Stimulated activated CD4-positive, alpha-beta T cell treated with anti-CD3 and anti-CD28 coated beads, Interleukin-4, amount 100 ng/mL, for 4 hours (primary cell): ENCODE data around the gene KDM2B.
A peak's percentile ranks its signal among the peaks of the same experiment; 100 is the strongest.

Experiments used
- DNase-seq, 2 experiments: peaks; one replicate each; pipeline ENCODE4 v3.0.0-alpha.2; 2020

Gene KDM2B

GRCh38 chr12:121453629-121454028, 127.2 kb downstream of the KDM2B start:
- DNase-seq: no peak

- no peak for DNase-seq
Observed at GRCh38 chr12:121452985-121453360, 127.8 kb downstream of the KDM2B start.

GRCh38 chr12:121452340-121452984, 128.4 kb downstream of the KDM2B start:
- no peak for DNase-seq

DNA sequence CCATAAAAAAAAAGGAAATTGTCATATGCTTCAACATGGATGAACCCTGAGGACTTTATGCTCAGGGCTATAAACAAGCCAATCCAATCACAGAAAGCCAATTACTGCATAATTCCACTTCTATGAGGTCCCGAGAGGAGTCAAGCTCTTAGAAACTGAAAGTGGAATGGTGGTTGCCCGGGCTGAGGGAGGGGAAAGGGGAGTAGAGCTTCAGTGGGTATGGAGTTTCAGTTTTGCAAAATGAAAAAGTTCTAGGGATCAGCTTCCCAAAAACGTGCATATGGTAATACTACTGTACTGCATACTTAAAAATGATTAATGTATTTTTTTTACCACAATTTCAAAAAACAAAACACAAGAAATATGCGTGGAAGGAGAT, 128.9 kb downstream of the KDM2B start:
- DNase-seq: no peak

- no peak for DNase-seq
Observed at GRCh38 chr12:121448771-121449315, 132.0 kb downstream of the KDM2B start.

DNA sequence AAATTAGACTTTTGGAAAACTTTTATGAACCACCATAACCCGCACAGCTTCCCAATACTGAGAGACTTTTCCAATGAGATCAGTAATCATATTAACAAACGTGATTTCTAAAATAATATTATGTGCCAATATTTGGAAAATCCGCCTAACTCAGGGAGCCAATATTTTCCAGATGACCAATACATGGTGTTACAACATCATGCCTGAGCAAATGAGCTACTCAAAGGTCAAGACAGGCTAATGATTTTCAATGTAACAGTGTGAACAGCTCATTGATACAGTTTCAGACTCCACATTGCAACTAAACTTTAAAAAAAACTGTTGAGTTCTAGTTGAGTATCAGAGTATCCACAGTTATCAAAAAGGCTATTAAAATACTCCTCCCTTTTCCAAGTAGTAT, 134.1 kb downstream of the KDM2B start:
- no peak for DNase-seq

- DNase-seq: no peak
Observed at GRCh38 chr12:121444842-121445202, 136.0 kb downstream of the KDM2B start.

DNA sequence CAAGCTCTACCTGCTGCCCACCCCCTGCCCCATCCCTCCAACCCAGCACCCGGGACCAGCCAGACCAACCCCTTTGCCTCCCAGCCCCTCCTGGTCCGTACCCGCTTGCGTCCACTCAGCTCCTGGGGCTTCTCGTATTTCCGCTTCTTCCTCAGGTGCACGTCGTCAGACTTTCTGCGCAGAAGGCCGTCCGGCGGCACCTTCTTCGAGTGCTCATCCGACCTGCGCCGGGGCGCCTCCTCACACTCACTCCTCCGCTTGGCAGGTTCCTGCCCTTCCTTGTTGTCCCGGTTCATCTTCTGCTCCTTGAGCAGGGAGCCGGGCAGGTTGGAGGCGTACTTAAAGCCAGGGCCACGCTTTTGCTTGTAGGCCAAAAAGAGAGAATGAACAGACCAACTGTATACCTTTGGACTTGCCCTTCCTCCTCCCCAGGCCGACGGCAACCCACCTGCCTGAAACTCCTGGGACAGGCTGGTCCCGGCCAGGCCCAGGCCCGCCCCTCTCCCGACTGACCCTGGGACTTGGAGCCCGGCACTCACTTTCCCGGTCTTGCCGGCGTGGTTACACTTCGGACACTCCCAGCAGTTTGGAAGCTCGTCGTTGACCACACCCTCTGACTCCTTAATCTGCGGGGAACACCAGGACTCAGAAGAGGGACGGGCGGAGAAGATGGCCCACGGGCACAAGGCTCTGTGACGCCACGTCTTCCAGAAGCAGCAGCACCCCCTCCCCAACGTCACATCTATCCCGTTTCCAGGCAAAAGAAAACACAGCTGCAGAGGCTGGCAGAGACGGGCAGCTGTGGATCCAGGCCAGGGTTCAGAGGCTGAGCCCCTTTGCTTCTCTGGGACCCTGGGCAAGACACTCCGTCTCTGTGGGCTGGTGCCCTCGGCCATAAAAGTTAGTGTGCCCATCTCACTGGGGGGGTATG, 136.6 kb downstream of the KDM2B start:
- DNase-seq: no peak

GRCh38 chr12:121443193-121443870, 137.5 kb downstream of the KDM2B start:
- peak; percentile 51 to 74 for DNase-seq

GRCh38 chr12:121442028-121442948, 138.5 kb downstream of the KDM2B start:
- DNase-seq: no peak

- no peak for DNase-seq
Observed at GRCh38 chr12:121441555-121441954, 139.3 kb downstream of the KDM2B start.

DNA sequence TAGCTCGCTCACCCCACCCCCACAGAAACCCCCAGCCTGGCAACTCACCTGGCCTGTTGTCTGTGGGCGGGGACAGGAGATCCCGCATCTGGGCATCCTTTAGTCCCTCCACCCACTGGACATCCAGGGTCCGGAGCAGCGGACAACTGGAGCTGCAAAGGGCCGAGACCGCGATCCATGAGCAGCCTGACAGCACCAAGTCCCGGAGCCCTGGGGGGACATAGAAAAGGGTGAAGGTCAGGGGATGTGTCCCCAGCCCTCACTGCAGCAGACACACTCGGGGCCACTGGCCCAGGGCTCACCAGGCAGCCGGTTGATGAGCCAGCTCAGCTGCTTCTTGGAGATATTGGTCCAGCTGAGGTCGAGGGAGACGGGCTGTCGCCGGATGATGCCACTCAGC, 140.1 kb downstream of the KDM2B start:
- DNase-seq: no peak

DNA sequence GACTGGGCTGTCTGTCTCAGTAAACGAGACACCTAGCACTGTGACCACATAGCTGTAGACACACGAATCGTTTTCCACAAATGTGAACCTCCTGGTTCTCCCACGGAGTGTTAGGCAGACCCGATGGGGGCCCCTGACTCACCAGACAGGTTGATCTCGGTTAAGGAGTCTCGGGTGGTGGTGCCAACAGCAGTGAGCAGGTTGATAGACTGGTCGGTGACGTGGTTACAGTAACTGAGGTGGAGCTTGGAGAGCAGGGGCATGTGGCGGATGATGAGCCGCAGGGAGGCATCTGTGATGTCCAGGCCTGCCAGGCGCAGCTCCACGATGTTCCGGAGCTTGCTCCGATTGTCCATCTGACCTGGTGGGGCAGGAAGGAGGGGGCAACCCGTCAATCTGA, 141.1 kb downstream of the KDM2B start:
- DNase-seq: no peak

DNA sequence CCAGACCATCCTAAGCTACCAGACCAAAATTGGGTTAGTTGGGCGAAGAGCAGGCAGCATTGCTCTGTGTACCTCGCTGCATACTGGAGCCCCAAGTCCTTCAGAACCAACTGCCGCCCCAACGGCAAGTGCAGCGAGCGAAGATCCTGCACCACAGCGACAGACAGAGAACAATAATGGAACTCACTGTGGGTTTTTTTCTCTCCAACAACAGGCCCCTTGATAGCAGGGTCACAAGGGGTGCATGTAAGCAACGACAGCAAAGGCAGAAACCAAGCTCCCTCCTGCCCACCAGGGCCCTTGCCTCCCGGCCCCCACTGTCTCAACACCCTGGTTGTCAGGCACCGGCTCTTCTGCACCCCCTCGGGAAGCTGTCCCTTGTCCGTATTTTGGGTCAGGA, 141.9 kb downstream of the KDM2B start:
- DNase-seq: no peak

DNA sequence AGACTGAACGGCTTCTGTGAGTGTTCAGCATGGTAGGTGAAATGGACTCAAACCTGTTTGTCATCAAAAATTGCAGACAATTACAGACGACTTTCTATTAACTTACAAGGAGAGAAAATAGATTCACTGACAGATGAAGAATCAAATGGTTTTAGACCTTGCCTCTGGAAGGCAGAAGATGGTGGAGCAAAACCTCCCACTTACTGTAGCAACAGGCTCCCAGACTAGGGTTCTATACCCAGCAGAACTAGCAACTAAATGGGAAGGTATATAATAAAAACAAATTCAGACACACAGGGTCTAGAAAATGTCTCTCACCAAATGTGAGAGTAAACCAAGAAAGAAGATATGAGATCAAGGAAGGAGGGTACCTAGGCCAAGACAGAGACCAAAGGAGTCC, 144.1 kb downstream of the KDM2B start:
- DNase-seq: no peak

GRCh38 chr12:121432740-121433480, 147.9 kb downstream of the KDM2B start:
- no peak for DNase-seq

DNA sequence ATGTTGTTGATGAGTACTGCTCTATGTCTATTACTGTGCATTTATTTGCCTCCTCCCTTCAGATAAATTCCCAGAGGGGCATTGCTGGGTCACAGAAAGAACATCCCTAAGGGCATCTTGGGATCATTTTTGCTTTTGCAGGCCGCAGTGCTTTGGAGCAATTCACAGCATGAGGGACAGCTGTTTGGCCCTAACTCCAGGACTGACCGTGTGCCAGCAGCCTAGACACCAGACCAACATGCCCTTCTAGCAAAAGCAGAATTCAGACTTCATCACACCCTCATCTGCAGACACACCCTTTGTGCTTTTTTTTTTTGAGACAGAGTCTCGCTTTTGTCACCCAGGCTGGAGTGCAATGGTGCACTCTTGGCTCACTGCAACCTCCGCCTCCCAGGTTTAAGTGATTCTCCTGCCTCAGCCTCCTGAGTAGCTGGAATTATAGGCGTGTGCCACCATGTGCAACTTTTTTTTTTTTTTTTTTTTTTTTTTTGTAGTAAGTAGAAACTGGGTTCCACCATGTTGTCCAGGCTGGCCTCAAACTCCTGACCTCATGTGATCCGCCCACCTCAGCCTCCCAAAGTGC, 149.9 kb downstream of the KDM2B start:
- DNase-seq: no peak

GRCh38 chr12:121428883-121429282, 151.9 kb downstream of the KDM2B start:
- DNase-seq: no peak

DNA sequence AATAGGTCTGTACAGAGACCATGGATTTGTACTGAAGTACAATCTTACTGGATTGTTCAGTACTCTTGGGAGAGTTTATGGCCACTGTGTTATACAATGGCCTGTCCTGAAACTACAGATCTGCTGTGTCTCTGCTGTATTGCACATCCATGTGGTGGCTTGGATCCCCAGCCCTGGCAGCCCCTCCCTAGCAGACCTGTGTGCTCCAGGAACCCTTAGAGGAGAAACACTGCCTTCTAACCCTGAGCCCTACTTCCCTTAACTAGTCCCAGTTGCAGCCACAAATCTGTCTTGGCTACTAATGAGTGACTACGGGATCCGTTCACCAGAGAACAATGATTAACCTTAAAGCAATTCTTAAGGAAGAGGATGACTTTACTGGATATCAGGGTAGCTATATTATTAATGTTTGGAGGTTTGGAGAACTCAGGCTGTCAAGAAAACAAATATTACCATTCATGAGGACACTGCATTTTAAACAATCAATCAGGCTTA, 153.2 kb downstream of the KDM2B start:
- DNase-seq: no peak

- no peak for DNase-seq
Observed at GRCh38 chr12:121424624-121424975, 156.2 kb downstream of the KDM2B start.
